ENCODE measurements around the gene HAUS7. TPM values are rescaled to one million over a fixed set of nuclear protein-coding genes. Genes with fewer than 3 reads are reported as not detected.

The HAUS7 gene
- total RNA-seq, 1 donor from 2014 or later = 22.3 TPM

GRCh38 chrX:153486171-153486570, 15.8 kb upstream of the HAUS7 start:
- no peak for DNase-seq (ENCODE audit: low spot score, unreplicated experiment)
- no peaks in the 10 kb centered on the region for H3K27me3 Mint-ChIP-seq
- TF ChIP-seq CTCF (IDR thresholded peaks at IDR 0.05; ENCODE audit: unreplicated experiment) = no peak
- H3K36me3 Mint-ChIP-seq (ENCODE audit: insufficient read depth) = no peaks in the 10 kb centered on the region
- H3K9me3 Mint-ChIP-seq (ENCODE audit: low read depth) = no peaks in the 10 kb centered on the region
- no peak overlapping the region for H3K27ac Mint-ChIP-seq
- no peaks in the 10 kb centered on the region for H3K4me1 Mint-ChIP-seq (ENCODE audit: low read depth)
- H3K4me3 Mint-ChIP-seq (ENCODE audit: low read depth) = no peak overlapping the region

GRCh38 chrX:153485396-153486080, 15.2 kb upstream of the HAUS7 start:
- Mint-ChIP-seq H3K36me3 (ENCODE audit: insufficient read depth) (no peaks in the 10 kb centered on the region), H3K27ac (no peak overlapping the region), H3K4me3 (ENCODE audit: low read depth) (no peak overlapping the region), H3K4me1 (ENCODE audit: low read depth) (no peaks in the 10 kb centered on the region), H3K27me3 (no peaks in the 10 kb centered on the region), H3K9me3 (ENCODE audit: low read depth) (no peaks in the 10 kb centered on the region)
- no peak for DNase-seq (ENCODE audit: low spot score, unreplicated experiment)
- no peak for TF ChIP-seq CTCF (IDR thresholded peaks at IDR 0.05; ENCODE audit: unreplicated experiment)

GRCh38 chrX:153482376-153483015, 12.1 kb upstream of the HAUS7 start:
- no peak for DNase-seq (ENCODE audit: low spot score, unreplicated experiment)
- Mint-ChIP-seq H3K9me3 (ENCODE audit: low read depth) (no peaks in the 10 kb centered on the region), H3K27ac (no peak overlapping the region), H3K27me3 (no peaks in the 10 kb centered on the region), H3K4me3 (ENCODE audit: low read depth) (no peak overlapping the region), H3K4me1 (ENCODE audit: low read depth) (no peaks in the 10 kb centered on the region), H3K36me3 (ENCODE audit: insufficient read depth) (no peaks in the 10 kb centered on the region)
- no peak for TF ChIP-seq CTCF (IDR thresholded peaks at IDR 0.05; ENCODE audit: unreplicated experiment)

GRCh38 chrX:153481043-153481442, 10.7 kb upstream of the HAUS7 start:
- Mint-ChIP-seq H3K9me3 (ENCODE audit: low read depth) (peaks cover 2% of the 10 kb centered on the region), H3K27me3 (peaks cover 3% of the 10 kb centered on the region), H3K4me1 (ENCODE audit: low read depth) (peaks cover 2% of the 10 kb centered on the region), H3K36me3 (ENCODE audit: insufficient read depth) (no peaks in the 10 kb centered on the region), H3K27ac (no peak overlapping the region), H3K4me3 (ENCODE audit: low read depth) (no peak overlapping the region)
- no peak for DNase-seq (ENCODE audit: low spot score, unreplicated experiment)
- TF ChIP-seq CTCF (IDR thresholded peaks at IDR 0.05; ENCODE audit: unreplicated experiment) = no peak

GRCh38 chrX:153478746-153479145, 8.4 kb upstream of the HAUS7 start:
- Mint-ChIP-seq H3K4me1 (ENCODE audit: low read depth) (peaks cover 4% of the 10 kb centered on the region), H3K27ac (no peak overlapping the region), H3K4me3 (ENCODE audit: low read depth) (no peak overlapping the region), H3K27me3 (peaks cover 9% of the 10 kb centered on the region), H3K36me3 (ENCODE audit: insufficient read depth) (no peaks in the 10 kb centered on the region), H3K9me3 (ENCODE audit: low read depth) (peaks cover 4% of the 10 kb centered on the region)
- no peak for TF ChIP-seq CTCF (IDR thresholded peaks at IDR 0.05; ENCODE audit: unreplicated experiment)
- DNase-seq (ENCODE audit: low spot score, unreplicated experiment) = no peak
